Measurements from ENCODE around the gene PHRF1. TPM values are rescaled to one million over a fixed set of nuclear protein-coding genes. Genes with fewer than 3 reads are reported as not detected.
A peak's percentile ranks its signal among the peaks of the same experiment; 100 is the strongest.

The PHRF1 gene
- total and polyA plus RNA-seq, 7 donors = 6.6 to 29.3 (median 16.1) TPM

DNA sequence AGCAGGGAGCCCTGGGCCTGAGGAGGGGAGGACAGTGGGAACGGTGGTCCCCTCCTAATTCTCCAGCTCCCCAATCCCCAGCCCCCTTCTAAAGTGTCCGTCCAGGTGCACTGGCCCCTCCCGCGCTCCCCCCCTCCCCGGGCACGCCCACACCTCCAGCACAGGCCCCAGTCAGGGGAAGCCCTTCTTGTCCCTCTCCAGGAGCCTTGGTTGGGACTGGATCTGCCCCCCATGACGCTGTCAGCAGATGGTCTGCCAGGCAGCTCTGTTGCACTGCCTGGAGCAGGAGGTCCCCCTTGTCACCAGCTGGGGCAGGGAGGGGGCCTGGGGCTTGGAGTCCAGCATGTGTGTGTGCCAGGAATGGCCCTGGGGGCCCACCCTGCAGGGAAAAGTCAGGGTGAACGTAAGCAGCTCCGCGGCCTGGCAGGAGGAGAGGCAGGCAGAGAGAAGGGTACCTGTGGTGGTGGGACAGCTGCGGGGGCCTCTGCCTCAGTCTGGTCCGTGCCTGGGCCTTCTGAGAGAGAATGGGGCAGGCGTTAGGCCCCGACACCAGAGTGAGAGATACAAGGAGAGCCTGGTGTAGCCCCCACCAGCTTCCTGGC is 37.9 kb downstream of the PHRF1 start:
- WGBS, 2 donors = 39 to 72% methylated on average over 14 of the region's 14 CpGs
- intact Hi-C loops (cut with DNase I) = no loop called here
- Histone ChIP-seq H3K4me1 (peaks cover 0 to 33% (median 27%) of the 10 kb centered on the region in 4 donors), H3K9me3 (no peaks in the 10 kb centered on the region), H3K27me3 (no peaks in the 10 kb centered on the region), H3K36me3 (peaks cover 24 to 59% (median 40%) of the 10 kb centered on the region in 4 donors), H3K27ac (peak overlapping the region; percentile 82 to 95 (median 87)), H3K4me3 (peak overlapping the region in 1 of 4 donors; percentile 62)
- TF ChIP-seq, protein P1, sequence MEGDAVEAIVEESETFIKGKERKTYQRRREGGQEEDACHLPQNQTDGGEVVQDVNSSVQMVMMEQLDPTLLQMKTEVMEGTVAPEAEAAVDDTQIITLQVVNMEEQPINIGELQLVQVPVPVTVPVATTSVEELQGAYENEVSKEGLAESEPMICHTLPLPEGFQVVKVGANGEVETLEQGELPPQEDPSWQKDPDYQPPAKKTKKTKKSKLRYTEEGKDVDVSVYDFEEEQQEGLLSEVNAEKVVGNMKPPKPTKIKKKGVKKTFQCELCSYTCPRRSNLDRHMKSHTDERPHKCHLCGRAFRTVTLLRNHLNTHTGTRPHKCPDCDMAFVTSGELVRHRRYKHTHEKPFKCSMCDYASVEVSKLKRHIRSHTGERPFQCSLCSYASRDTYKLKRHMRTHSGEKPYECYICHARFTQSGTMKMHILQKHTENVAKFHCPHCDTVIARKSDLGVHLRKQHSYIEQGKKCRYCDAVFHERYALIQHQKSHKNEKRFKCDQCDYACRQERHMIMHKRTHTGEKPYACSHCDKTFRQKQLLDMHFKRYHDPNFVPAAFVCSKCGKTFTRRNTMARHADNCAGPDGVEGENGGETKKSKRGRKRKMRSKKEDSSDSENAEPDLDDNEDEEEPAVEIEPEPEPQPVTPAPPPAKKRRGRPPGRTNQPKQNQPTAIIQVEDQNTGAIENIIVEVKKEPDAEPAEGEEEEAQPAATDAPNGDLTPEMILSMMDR (IDR thresholded peaks at IDR 0.05) = no peak
- TF ChIP-seq POLR2AphosphoS5 (IDR thresholded peaks at IDR 0.05) (no peak), EP300 (IDR thresholded peaks at IDR 0.05) (no peak), POLR2A (IDR thresholded peaks at IDR 0.05) (no peak)
- no peak for DNase-seq

DNA sequence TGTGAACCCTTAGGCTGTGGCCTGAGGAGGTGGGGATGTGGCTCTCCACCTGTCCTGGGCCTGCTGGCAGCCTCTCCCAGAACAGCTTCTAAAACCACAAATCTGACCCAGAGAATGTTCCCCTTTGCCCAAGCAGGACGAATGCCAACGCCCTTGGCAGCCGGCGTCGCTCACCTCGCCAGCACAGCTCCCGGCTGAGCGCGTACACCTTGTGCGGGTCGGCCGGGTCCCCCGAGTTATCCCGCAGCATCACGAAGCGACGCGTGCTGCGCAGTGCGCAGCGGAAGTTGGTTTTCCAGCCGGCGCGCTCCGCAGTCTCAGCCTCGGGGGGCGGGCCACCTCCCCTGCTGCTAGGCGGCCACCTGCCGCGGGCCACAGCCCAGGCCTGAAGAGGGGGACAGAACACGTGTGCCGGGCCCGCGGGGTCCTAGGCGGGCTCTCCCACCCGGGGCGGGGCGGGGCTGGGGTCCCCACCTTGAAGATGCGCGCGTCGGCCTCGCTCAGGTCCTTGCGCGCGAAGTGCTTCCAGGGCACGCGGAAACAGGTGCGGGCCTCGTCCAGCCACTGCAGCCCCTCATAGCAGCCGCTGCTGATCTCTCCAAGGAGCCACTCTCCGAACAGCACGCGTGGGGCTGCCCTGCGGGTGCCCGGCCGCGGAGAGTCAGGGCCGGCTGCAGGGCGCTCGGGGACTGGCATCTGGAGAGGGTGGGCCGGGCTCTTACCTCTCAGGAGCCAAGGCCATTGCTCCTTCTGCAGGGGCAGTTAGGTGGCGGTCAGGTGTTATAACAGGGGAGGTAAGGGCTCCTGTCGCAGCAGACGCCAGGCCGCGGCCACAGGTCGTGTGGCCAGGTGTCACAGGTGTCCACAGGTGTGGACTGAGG is 38.6 kb downstream of the PHRF1 start:
- Histone ChIP-seq H3K4me3 (peak overlapping the region; percentile 61 to 72 (median 66)), H3K27me3 (no peaks in the 10 kb centered on the region), H3K4me1 (peaks cover 0 to 33% (median 27%) of the 10 kb centered on the region in 4 donors), H3K36me3 (peaks cover 21 to 51% (median 33%) of the 10 kb centered on the region in 4 donors), H3K9me3 (no peaks in the 10 kb centered on the region), H3K27ac (peak overlapping the region; percentile 82 to 95 (median 87))
- intact Hi-C loops (cut with DNase I) = loop anchor here (5.0 kb wide), 1 partner anchor 38 kb away; the partner anchor contains the start of gene PHRF1
- 25 to 63% methylated on average over 68 of the region's 68 CpGs for WGBS, 2 donors
- TF ChIP-seq POLR2AphosphoS5 (IDR thresholded peaks at IDR 0.05) (no peak), POLR2A (IDR thresholded peaks at IDR 0.05) (no peak), EP300 (IDR thresholded peaks at IDR 0.05) (no peak)
- TF ChIP-seq, protein P1 (IDR thresholded peaks at IDR 0.05) = no peak
- DNase-seq = peak; percentile 68

DNA sequence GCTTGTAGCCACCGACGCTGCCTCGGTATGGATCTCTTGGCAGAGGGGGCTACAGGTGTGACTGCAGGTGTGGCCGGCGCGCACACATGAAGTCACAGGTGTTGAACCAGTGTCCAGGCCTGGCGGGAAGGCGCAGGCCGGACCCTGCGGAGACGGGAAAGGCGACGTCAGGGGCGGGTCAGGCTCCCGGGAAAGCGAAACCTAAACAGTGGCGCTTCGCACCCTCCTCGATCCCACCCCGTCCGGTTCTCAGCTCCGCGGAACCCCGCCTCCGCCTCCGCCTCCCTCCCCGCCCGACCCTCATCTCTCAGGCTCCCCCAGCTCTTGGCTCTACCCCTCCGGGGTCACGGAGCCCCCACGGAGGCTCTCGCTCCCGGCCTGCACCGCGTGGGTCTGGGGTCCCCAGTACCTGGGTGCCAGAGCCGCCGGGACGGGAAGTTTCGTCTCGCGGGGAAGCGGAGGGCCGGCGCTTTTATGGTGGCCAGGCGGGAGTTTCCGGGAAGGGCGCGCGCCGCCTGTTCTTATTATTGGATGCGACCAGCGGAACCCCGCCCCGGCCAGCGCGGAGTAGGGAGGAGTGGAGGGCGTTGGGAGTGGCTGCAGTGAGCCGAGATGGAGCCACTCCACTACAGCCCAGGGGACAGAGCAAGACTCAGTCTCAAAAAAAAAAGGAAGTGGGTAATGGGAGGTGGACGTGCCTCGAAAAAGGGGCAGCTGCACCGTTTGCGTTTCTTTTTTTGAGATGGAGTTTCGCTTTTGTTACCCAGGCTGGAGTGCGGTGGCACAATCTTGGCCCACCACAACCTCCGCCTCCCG is 39.4 kb downstream of the PHRF1 start, which contains the start of gene IRF7:
Gene IRF7 (minus strand): TSS at position 447 of the 816 bp plus-strand sequence. CDS start 586 bp downstream, outside the sequence.
- Histone ChIP-seq H3K4me1 (peaks cover 0 to 33% (median 27%) of the 10 kb centered on the region in 4 donors), H3K36me3 (peaks cover 13 to 43% (median 25%) of the 10 kb centered on the region in 4 donors), H3K4me3 (peak within 1 kb of the TSS; percentile 61 to 72 (median 66)), H3K27ac (peak within 1 kb of the TSS; percentile 82 to 95 (median 87)), H3K9me3 (no peaks in the 10 kb centered on the region), H3K27me3 (no peaks in the 10 kb centered on the region)
- DNase-seq = peak; percentile 97
- 2% methylated on average over 66 of the region's 66 CpGs for WGBS, 2 donors
- intact Hi-C loops (cut with DNase I) = loop anchor here (5.0 kb wide), 1 partner anchor 38 kb away; the partner anchor contains the start of gene PHRF1
- TF ChIP-seq POLR2A (IDR thresholded peaks at IDR 0.05) (peak; percentile 41 to 66), EP300 (IDR thresholded peaks at IDR 0.05) (no peak), POLR2AphosphoS5 (IDR thresholded peaks at IDR 0.05) (peak; percentile 57 to 82 (median 78))
- TF ChIP-seq, protein P1 (IDR thresholded peaks at IDR 0.05) = no peak
